Ishikawa (cell line): ENCODE data around the gene EMX1.

Experiments used
- CEBPB ChIP-seq: IDR thresholded peaks from 2 replicates; pipeline ENCODE4 v1.6.1; 2012
- CREB1 ChIP-seq: IDR thresholded peaks from 2 replicates; pipeline ENCODE4 v1.6.1; 2012; ENCODE audit warnings: low read depth
- EGR1 ChIP-seq: IDR thresholded peaks from 2 replicates; pipeline ENCODE4 v1.6.1; 2012
- EP300 ChIP-seq: IDR thresholded peaks from 2 replicates; pipeline ENCODE4 v1.6.1; 2012; ENCODE audit warnings: borderline replicate concordance
- FOXM1 ChIP-seq: IDR thresholded peaks from 2 replicates; pipeline ENCODE4 v1.6.1; 2012; ENCODE audit warnings: low read depth, borderline replicate concordance
- MAX ChIP-seq: IDR thresholded peaks from 2 replicates; pipeline ENCODE4 v1.6.1; 2012
- NFIC ChIP-seq: IDR thresholded peaks from 2 replicates; pipeline ENCODE4 v1.6.1; 2012
- RAD21 ChIP-seq: IDR thresholded peaks from 2 replicates; pipeline ENCODE4 v1.6.1; 2012; ENCODE audit warnings: low read depth
- REST ChIP-seq: IDR thresholded peaks from 2 replicates; pipeline ENCODE4 v1.6.1; 2012; ENCODE audit warnings: low read depth, mild to moderate bottlenecking
- TAF1 ChIP-seq: IDR thresholded peaks from 2 replicates; pipeline ENCODE4 v1.6.1; 2012; ENCODE audit warnings: low read depth, mild to moderate bottlenecking
- TCF12 ChIP-seq: IDR thresholded peaks from 2 replicates; pipeline ENCODE4 v1.6.1; 2012; ENCODE audit warnings: low read depth
- TEAD4 ChIP-seq: IDR thresholded peaks from 2 replicates; pipeline ENCODE4 v1.6.1; 2012
- USF1 ChIP-seq: IDR thresholded peaks from 2 replicates; pipeline ENCODE4 v1.6.1; 2012
- YY1 ChIP-seq: IDR thresholded peaks from 2 replicates; pipeline ENCODE4 v1.6.1; 2012; ENCODE audit warnings: low read depth
- ZBTB7A ChIP-seq: IDR thresholded peaks from 2 replicates; pipeline ENCODE4 v1.6.1; 2012; ENCODE audit warnings: low read depth

Gene EMX1

GRCh38 chr2:72917138-72917876 lies at the start of gene EMX1:
TSS of gene EMX1 (plus strand) at chr2:72917519. CDS start at chr2:72917853, 334 bp downstream.
- TF ChIP-seq FOXM1 (no peak), MAX (peak; percentile 78), CEBPB (no peak)

GRCh38 chr2:72871060-72871459 lies 46.3 kb upstream of the EMX1 start:
- TF ChIP-seq RAD21 (no peak), EP300 (no peak), TEAD4 (no peak), EGR1 (no peak), ZBTB7A (no peak), CREB1 (no peak), USF1 (no peak), YY1 (no peak), MAX (no peak), CEBPB (no peak), TCF12 (no peak), NFIC (no peak), REST (no peak), FOXM1 (no peak), TAF1 (no peak)

- no peak for TF ChIP-seq ZBTB7A
- no peak for TF ChIP-seq TCF12
- no peak for TF ChIP-seq EGR1
- no peak for TF ChIP-seq CREB1
- no peak for TF ChIP-seq CEBPB
- TF ChIP-seq EP300 = no peak
- no peak for TF ChIP-seq REST
- no peak for TF ChIP-seq TEAD4
- no peak for TF ChIP-seq FOXM1
- TF ChIP-seq NFIC = no peak
- TF ChIP-seq YY1 = no peak
- no peak for TF ChIP-seq MAX
- no peak for TF ChIP-seq USF1
- no peak for TF ChIP-seq TAF1
Measured at GRCh38 chr2:72871880-72872279, 45.4 kb upstream of the EMX1 start.

- TF ChIP-seq REST (peak; percentile 94), TEAD4 (no peak)
Measured at GRCh38 chr2:72883356-72883962, 33.9 kb upstream of the EMX1 start.
